MM.1S (cell line): ENCODE measurements around the gene ADAP1.

ENCODE experiments used
- CTCF ChIP-seq: fragments of 300-600 bp; sonication (generic); IDR thresholded peaks from 2 replicates; pipeline ENCODE4 v1.5.1; 2016; ENCODE audit warnings: antibody characterized with exemption, low read length, mixed read lengths
- EZH2 ChIP-seq: fragments of 300-600 bp; sonication (generic); optimal IDR thresholded peaks from 2 replicates; pipeline ENCODE3; 2017; ENCODE audit warnings: low read depth, mild to moderate bottlenecking, antibody characterized with exemption, low read length, mixed read lengths
- EZH2phosphoT487 ChIP-seq: fragments of 300-600 bp; sonication (generic); IDR thresholded peaks from 2 replicates; pipeline ENCODE4 v1.6.1; 2018; ENCODE audit warnings: antibody characterized with exemption, low read length

DNA sequence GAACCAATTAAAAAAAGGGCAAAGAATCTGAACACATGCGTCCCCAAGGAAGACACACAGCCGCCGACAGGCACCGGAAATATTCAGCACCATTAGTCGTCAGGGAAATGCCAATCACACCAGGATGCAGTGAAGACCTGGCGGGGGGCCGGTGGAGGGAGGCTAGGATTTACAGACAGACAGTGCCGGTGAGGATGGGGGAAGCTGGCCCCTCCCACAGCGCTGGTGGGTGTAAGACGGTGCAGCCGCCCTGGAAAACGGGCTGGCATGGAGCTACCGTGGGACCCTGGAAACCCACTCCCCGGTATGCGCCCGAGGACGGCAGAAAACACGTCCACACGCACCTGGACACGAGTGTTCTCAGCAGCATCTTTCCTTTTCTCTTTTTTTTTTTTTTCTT is 4.8 kb upstream of the ADAP1 start:
- TF ChIP-seq CTCF, result no peak
- no peak for TF ChIP-seq EZH2phosphoT487
- no peak for TF ChIP-seq EZH2
